Osteocyte (in vitro differentiated cells): ENCODE data around the gene MYH4. TPM values are rescaled to one million over a fixed set of nuclear protein-coding genes. Genes with fewer than 3 reads are reported as not detected.

ENCODE experiments used
- DNase-seq: peaks from one replicate; pipeline ENCODE4 v3.0.0; 2021; ENCODE audit warnings: mixed read lengths; ENCODE audit not compliant: unreplicated experiment; ENCODE audit errors: extremely low spot score
- H3K27ac Mint-ChIP-seq: one replicate; pipeline ENCODE4 v1.8.0; 2021; ENCODE audit warnings: mild to moderate bottlenecking, mixed read lengths; ENCODE audit not compliant: unreplicated experiment
- H3K27me3 Mint-ChIP-seq: one replicate; pipeline ENCODE4 v1.8.0; 2021; ENCODE audit warnings: mixed read lengths; ENCODE audit not compliant: unreplicated experiment
- H3K36me3 Mint-ChIP-seq: one replicate; pipeline ENCODE4 v1.8.0; 2021; ENCODE audit warnings: mixed read lengths; ENCODE audit not compliant: unreplicated experiment
- H3K4me1 Mint-ChIP-seq: one replicate; pipeline ENCODE4 v1.8.0; 2021; ENCODE audit warnings: mixed read lengths; ENCODE audit not compliant: unreplicated experiment
- H3K4me3 Mint-ChIP-seq: one replicate; pipeline ENCODE4 v1.8.0; 2021; ENCODE audit warnings: mild to moderate bottlenecking, moderate library complexity, mixed read lengths; ENCODE audit not compliant: unreplicated experiment
- H3K9me3 Mint-ChIP-seq: one replicate; pipeline ENCODE4 v1.8.0; 2021; ENCODE audit warnings: mixed read lengths; ENCODE audit not compliant: unreplicated experiment
- CTCF ChIP-seq: fragments of 200-600 bp; sonication (generic); IDR thresholded peaks from 2 replicates; pipeline ENCODE4 v1.5.0; 2021; ENCODE audit warnings: antibody characterized with exemption, mild to moderate bottlenecking, moderate library complexity
- total RNA-seq: library from RNA; stranded (reverse); gene quantifications from 2 replicates; pipeline ENCODE4 v1.2.1, GENCODE V29; 2021

Gene MYH4
- total RNA-seq, 1 donor from 2014 or later: not detected

DNA sequence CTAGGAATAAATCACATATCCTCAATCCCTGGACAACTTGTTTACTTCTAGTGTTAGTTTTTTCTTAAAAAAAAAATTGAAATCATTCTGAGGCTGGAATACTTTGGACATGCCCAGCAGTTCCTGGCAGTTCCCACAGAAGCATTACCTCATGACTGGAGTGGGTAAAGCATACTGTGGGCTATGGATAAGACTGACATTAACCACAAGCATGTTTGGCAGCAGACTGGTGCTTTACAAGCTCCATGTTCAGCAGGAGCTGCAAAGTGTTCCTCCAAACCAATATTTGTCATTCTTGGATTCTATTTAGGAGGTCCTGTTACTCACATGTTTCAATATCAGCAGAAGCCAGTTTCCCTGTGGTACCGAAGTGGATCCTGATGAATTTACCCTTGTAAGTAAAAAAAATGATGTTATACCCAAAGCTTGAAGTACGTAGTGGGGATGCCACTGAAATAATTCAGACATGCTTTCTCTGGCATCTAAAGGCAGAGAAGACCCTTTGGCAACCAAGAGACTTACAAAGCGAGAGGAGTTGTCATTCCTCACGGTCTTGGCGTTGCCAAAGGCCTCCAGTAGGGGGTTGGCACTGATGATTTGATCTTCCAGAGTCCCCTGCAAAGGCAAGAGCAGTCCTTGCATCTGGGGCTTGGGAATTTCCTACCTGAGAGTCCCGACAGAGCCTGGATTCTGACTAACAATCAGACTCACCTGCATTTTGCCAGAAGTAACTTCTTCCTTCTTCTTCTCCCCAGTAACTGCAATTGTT is 44.1 kb upstream of the MYH4 start:
- H3K36me3 Mint-ChIP-seq: no peaks in the 10 kb centered on the region
- no peak for DNase-seq
- peaks cover 8% of the 10 kb centered on the region for H3K9me3 Mint-ChIP-seq
- H3K27ac Mint-ChIP-seq: no peak overlapping the region
- no peaks in the 10 kb centered on the region for H3K4me1 Mint-ChIP-seq
- no peaks in the 10 kb centered on the region for H3K27me3 Mint-ChIP-seq
- no peak for TF ChIP-seq CTCF
- H3K4me3 Mint-ChIP-seq: no peak overlapping the region

DNA sequence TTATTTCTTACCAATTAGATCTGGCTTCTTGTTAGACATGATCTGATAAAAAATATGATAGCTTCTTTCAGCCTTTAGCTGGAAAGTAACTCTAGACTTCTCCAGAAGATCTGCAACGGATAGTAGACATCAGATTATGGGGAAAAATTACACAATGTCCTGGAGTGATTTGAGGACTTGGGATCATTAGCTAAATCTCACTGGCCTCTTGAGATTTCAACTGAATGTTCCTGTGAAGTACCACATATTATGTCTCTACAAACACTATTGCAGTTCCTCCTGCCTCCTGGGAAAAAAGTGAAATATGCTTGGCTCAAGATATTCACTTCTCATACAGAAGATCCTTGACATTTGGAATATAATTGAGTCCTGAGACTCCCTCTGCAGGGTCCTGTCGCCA is 43.5 kb upstream of the MYH4 start:
- Mint-ChIP-seq H3K4me1 (no peaks in the 10 kb centered on the region), H3K36me3 (no peaks in the 10 kb centered on the region), H3K27ac (no peak overlapping the region), H3K4me3 (no peak overlapping the region), H3K27me3 (no peaks in the 10 kb centered on the region), H3K9me3 (peaks cover 11% of the 10 kb centered on the region)
- no peak for TF ChIP-seq CTCF
- no peak for DNase-seq

DNA sequence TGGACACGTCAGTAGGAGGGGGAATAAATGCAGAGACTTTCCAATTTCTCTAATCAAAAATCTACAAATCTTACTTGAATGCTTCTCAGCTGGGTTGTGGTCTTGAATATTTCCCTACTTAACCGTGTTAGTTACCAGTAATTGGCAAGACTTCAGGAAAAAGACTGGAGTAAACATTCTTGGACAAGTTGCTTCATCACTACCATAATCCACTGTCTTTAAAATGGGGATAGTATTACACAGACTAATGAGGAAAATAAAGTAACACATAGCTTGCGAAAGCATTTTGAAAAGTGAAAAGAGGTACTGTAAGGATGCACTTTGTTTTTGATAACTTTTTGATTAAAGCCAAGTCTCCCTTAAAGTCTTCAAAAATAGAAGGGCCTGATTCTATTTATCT is 30.6 kb upstream of the MYH4 start:
- H3K36me3 Mint-ChIP-seq: no peaks in the 10 kb centered on the region
- no peaks in the 10 kb centered on the region for H3K27me3 Mint-ChIP-seq
- H3K9me3 Mint-ChIP-seq: peaks cover 30% of the 10 kb centered on the region
- no peak overlapping the region for H3K4me3 Mint-ChIP-seq
- no peaks in the 10 kb centered on the region for H3K4me1 Mint-ChIP-seq
- no peak overlapping the region for H3K27ac Mint-ChIP-seq
- no peak for TF ChIP-seq CTCF
- DNase-seq: no peak

DNA sequence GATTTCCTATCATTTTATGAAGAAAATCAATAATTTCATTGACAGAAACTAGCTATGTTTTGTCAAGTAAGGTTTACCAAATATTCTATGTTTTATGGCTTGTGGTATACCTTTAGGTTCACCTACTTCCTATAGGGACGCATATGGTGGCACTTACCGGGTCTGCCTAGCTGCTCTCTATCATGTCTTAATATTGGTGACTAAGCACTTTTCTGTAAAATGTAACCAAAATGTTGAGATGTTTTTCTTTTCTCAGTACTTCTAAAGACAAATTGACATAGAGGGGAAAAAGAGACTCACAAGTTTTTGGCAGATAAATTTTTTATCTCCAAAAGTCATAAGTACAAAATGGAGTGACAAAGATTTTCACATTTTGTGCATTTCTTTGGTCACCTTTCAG is 22.6 kb upstream of the MYH4 start:
- H3K9me3 Mint-ChIP-seq: peaks cover 63% of the 10 kb centered on the region
- DNase-seq: no peak
- H3K27me3 Mint-ChIP-seq: no peaks in the 10 kb centered on the region
- TF ChIP-seq CTCF: no peak
- H3K4me1 Mint-ChIP-seq: no peaks in the 10 kb centered on the region
- H3K36me3 Mint-ChIP-seq: no peaks in the 10 kb centered on the region
- H3K27ac Mint-ChIP-seq: no peak overlapping the region
- H3K4me3 Mint-ChIP-seq: no peak overlapping the region

GRCh38 chr17:10482252-10482651 is 12.9 kb upstream of the MYH4 start:
- Mint-ChIP-seq H3K27me3 (no peaks in the 10 kb centered on the region), H3K9me3 (peaks cover 45% of the 10 kb centered on the region), H3K36me3 (no peaks in the 10 kb centered on the region), H3K4me3 (no peak overlapping the region), H3K4me1 (no peaks in the 10 kb centered on the region), H3K27ac (no peak overlapping the region)
- DNase-seq: no peak
- no peak for TF ChIP-seq CTCF
